ENCODE data around the gene EVX2.

EVX2 gene

DNA sequence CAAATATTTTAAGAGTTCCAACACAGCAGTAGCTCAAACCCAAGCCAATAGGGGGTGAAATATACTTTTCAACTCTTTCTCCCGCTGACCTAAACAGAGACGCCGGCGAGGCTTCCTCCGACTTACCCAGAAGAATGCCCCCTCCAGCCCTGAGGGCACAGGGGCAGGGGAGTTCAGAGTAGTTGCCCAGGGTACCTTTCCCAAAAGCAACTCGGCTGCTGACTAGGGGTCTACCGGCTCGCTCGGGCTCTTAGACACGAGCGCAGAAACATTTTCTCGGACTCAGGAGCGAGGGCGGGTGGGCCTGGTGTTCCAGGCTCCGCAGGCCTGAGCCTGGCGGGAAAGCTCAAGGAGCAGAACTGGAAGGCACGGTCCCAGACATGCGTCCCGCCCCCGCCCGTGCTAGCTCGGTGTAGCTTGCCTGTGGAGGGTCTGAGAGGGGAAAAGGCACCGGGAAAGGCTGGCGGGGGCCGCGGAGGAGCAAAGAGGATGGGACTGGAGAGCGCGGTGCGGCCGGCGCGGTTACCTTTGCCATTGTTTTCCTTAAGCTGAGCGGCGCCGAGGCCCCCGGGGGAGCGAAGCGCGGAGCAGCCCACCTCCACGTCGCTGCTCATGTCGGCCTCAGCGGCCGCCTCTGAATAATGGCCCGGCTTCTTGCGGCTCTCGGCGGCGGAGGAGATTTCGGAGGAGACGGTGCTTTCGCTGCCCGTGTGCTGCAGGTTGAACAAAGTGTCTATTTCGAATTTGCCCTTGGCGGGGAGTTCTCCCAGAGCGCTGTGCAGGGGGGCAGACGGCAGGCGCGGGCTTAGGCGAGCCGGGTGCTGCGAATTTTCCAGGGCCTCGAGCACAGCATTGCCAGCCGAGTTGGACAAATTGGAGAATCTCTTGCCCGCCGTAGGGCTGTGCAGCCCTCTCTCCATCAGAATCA lies 674 bp downstream of the EVX2 start:
- DNase-seq (ENCODE audit: low read depth, low spot score), result no peak

DNA sequence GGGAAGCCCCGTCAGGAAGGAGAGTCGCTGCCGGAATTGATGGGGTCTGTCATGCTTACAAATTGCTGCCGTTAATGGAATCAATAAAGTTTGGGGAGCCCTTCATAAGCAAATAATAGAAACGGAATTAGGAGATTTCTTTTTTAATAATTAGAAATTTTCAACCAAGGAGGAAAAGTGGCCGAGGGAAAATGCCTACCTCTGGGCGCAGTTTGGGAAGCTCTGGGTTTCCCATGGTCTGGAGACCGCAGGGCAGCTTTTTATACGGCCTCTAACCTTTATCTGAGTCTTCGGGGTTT lies 1.3 kb downstream of the EVX2 start:
- DNase-seq (ENCODE audit: low read depth, low spot score), result no peak

DNA sequence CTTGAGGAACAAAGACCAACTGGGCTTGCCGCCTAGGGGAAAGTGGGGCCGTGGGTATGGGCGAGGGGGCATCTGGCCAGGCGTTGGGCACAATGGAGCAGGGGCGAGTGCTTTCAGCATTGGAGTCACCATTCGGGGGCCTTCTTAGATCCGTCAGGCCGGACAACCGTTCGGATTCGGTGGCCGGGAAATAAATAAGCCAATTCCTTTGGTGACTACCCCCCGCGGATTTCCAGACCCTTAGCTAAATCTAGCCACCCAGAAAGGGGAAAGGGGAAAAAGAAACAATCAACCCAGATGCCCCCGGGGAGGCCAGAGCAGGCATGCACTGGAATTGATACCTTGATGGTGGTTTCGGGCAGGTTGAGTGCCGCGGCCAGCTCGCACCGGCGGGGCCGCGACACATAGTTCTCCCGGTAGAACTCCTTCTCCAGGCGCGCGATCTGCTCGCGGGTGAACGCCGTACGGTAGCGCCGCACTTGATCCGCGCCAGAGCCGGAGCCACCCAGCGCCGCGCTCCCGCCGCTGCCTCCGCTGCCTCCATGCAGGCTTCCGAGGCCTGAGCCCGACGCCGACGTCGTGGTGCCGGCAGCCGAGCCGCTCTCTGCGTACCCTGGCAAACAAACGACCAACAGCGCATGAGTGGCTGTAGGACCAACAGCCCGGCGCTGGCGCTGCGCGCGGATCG lies 1.8 kb downstream of the EVX2 start:
- no peak for DNase-seq (ENCODE audit: low read depth, low spot score)

DNA sequence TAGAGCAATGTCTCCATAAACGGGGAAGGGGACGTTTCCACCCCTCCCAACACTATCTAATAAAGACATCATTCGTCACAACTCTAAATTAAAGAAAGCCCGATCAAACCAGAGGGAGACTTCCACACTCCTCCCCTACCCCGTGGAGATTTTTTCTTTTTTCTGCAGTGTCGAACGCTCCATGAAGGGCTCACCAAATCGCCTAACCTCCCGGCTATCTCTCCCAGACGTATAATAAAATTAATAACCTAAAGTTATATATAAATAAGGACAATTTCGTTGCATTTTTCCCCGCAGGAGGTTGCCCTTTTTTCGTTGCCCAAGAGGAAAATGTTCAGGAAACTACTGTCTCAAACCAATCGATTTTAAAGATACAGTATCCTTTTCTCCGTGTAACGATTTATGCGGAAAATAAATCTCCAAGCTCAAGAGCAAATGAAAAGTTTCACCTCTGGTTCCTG lies 2.4 kb downstream of the EVX2 start:
- DNase-seq (ENCODE audit: low read depth, low spot score), result no peak

DNA sequence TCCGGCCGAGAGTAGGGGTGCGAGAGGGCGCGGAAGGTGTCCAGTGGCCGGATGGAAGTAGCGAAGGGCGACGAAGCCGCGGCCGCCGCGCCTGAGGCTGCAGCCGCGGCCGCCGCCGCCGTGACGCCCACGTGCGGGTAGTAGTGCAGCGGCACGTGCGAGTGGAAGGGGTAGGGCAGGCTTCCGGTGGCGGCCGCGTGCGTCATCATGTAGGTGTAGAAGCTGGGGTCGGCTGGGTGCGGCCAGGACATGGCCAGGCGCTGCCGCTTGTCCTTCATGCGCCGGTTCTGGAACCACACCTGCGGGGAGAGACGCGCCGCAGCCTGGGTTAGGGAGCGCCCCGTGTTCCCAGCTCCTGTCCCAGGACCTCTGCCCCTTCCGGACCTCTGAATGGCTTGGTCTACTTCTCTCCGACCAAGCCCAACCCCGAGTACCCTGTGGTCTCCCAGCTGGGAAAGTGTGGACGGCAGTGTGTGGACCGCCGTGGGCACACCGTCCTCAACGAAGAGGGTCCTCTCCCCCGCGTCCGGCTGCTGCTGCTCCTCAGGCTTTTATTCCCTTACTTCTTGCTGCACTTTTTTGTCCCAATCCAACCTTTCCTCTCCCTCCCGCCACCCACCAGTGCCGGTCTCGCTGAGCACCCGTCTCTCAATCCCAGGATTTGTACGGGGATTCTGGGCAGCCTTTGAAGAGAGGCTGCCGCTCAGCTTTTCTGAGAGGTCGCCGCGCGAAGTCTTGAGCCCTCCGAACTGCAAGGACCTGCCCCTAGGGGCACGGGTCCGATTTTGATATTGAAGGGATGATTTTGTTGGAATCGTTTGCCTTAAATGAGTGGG lies 3.0 kb downstream of the EVX2 start:
- DNase-seq (ENCODE audit: low read depth, low spot score), result no peak

DNA sequence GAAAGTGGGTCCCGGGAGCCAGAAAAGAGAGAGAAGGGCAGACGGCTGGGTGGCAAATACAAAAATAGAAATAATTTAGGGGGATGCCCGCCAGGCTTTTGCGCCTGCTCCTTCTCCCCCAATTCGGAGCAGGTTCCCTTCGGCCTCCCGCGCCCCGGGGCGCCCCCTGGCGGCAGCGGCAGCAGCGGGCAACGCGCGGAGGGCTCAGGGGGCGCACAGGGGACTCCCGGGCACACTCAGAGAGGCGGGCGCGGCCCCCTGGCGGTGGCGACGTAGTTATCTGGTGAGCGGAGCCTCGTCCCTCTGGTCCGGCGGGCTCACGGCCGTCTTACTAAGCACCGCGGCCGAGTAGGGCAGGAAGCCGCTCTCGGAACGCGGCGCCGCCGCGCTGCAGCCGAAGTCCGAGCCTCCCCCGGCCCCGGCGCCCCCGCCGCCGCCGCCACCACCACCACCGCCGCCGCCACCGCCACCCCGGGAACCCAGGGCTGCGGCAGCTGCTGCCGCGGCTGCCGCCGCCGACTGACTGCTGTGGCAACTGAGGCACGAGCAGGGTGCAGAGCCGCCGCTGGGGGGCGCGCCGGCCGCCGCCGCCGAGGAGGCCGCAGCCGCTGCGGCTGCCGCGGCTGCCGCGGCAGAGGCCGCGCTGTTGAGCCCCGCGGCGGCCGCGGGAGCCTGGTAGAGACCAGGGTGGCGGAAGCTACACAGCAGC lies 3.8 kb downstream of the EVX2 start:
- DNase-seq (ENCODE audit: low read depth, low spot score), result peak; percentile 66

DNA sequence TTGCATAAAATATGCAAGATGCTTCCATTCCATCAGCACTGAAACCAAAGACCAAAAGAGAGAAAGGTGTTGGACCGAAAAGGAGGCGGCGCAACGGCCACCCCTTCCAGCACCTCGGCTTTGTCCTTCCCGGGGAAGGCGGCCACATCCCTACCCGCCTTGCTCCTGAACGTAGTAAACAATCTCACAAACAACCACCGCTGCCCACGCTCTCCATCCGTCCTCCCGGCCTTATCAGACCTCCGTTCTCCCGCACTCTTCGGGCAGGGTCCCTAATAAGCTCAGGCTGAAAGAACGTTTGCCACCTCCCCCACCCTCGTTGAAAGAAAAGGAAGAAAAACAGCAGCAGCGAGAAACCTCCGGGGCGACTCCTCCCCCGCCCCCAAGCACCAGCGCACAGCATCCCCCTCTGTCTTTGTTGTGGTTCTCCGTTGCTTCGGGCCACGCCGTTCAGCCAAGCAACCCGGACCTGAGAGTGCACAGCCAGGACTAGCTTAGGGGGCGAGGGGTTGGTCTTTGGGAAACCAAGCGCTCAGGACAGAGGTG lies 4.4 kb downstream of the EVX2 start:
- no peak for DNase-seq (ENCODE audit: low read depth, low spot score)

DNA sequence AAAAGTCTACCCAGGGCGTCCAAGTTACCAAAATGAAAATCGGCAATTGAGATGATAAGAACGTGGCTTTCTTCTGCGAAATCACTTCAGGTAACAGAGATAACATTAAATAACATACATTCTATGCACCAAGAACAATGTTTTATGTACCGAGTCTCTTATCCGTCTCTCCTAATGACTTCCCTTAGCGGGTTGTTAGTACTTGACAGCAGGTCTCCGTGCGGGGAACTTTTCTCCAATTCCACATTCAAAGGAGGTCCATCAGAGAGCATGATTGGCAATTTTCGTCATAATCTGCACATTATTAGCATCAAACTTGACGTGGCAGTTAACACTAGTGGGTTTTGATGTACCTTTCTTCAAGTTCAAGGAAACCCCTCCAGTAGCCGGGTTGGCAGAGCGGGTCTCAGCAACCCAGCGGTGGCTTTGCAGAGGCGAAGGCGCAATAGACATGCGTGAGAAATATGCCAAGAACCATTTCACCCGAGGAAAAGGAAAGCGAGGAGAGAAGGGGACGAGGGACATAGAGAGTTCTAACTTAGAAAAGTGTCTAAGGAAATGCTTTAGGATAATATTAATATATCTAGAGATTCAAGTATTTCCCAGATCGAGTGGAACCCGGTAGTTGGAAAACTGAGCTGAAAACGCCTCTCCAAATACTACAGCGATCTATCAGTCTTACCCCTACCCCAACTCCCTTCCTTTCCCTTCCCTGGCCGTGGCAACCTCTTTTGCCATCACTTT lies 5.0 kb downstream of the EVX2 start:
- no peak for DNase-seq (ENCODE audit: low read depth, low spot score)

DNA sequence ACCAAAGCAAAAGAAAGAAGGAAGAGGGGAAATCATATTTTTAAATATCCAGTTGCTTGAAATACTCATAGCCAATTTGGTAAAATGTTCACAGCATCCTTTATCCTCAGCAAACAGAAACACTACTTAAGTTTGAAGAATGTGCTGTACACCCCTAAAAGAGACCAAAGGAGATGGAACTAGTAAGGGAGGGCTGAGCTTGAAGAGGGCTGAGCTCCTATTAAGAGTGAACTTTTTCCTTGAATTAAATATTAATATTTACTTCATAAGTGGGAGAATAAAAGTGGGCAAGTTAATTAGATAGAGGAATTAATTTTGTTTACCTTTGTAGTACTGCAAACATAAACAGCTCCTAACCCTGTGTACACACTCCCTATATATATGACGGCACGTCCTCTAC lies 7.0 kb downstream of the EVX2 start:
- no peak for DNase-seq (ENCODE audit: low read depth, low spot score)

DNA sequence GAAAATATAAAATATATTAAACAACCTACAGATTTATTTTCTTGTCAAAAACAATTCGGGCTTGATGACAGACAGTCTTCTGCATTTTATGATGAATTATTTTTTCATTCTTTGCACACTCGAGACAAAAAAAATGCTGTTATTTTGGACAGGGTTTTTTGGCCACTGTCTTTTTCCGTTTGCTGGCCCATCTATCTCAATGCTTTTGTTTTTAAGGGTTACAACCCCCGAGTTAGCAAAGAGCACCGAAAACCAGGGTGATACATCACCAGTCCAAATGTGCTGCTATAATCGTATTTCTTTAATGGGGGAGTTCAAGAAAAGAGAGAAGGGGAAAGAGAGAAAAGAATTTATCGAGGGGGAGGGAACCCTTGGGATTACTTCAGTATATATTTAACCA lies 7.7 kb downstream of the EVX2 start:
- DNase-seq (ENCODE audit: low read depth, low spot score), result no peak

DNA sequence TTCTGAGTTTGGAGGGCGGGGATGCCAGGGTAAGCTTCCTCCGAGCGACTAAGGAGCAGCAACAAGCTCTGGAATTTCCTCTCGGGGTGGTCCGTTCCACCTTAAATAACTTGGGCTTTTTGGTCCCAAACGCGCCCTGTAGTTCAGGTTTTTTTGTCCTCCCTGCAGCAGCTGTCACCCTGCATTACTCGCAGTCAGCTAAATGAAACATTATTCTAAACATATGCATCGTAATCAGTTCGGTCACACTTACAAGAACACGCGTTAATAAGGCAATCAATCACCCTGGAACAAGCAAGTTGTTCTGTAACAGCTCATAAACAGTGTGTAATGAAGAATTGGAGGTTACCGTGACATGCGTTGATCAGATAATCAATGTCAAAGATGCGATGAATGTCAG lies 8.3 kb downstream of the EVX2 start:
- no peak for DNase-seq (ENCODE audit: low read depth, low spot score)

DNA sequence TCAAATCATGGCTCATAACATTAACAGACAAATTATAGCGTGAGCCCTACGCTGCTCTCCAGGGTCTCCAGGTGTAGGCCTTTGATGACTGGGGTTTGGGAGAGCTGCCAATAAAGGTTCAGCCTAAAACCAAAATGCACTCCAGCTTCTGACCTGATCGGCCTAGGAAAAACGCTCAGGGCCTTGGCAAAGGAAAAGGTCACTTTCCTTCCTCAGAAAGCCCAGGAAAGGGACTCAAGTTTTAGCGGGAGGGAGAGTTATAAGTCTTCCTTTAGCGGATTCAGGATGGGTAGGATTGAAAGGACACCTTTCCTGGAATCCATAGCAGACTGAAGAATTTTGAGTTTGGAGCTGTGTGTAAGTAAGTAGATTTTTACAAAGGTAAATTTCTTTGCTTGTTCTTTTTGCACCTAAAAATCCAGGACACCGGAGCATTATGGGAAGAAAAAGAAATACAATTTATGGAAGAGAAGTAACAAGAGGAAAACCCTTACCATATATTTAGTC lies 8.8 kb downstream of the EVX2 start:
- DNase-seq (ENCODE audit: low read depth, low spot score), result no peak

DNA sequence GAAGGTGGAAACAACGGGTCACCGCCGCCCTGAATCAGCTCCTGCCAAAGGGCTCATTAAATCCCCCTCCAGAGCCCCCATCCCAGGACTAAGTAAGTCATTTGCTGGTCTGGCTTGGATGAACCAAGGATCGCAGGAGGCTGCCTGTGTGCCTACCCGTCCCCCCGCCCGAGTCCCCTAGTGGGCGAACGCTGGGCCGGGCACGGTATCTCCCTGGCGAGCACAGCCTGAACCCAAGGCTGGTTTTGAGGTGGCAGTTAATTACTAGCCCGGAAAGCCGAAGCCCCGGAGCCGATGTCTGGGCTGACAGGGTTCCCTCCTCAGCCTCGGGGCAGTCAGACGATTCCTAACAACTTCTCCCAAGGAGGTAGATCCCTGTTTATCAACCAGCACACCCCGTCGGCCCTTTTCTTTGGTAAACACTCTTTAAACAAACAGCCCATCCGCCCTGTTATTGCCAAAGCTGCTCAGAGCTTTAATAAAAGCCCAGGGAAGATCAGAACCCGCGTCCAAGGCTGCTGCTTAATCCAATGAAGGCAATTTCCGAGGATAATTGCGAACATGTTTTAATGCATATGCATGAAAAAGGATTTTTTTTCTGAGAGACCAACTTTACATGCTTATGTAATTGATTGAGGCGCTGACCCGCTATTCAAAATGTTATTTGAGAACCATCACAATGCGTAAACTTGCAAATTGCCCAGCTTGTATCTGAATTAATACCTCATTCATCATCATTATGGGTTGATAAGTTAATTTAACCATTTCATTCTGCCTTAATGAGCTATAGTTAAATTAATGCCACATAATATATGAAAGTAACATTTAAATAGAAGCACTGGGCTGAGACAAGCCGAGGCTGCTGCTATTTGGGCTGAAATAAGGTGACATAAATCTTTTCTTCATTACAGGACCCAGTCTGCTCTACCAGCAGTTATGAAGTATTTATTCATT lies 10.5 kb downstream of the EVX2 start:
- DNase-seq (ENCODE audit: low read depth, low spot score), result no peak

DNA sequence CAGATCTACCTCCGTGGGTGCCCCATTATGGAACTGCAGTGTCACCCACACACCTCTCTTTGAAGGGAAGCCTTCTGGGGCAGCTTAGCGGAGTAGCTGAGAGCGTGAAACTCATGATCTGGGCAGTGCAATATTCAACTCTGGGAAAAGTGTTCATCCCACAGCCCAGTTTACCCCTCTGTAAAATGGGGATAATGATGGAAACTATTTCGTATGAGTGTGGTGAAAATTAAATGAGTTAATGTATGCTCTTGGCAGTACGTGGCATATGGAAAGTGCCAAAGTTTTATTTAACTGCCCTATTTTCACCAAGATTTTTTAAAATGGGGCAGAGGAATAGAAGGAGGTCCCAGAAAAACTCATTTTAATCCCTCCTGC lies 11.5 kb downstream of the EVX2 start:
- no peak for DNase-seq (ENCODE audit: low read depth, low spot score)

DNA sequence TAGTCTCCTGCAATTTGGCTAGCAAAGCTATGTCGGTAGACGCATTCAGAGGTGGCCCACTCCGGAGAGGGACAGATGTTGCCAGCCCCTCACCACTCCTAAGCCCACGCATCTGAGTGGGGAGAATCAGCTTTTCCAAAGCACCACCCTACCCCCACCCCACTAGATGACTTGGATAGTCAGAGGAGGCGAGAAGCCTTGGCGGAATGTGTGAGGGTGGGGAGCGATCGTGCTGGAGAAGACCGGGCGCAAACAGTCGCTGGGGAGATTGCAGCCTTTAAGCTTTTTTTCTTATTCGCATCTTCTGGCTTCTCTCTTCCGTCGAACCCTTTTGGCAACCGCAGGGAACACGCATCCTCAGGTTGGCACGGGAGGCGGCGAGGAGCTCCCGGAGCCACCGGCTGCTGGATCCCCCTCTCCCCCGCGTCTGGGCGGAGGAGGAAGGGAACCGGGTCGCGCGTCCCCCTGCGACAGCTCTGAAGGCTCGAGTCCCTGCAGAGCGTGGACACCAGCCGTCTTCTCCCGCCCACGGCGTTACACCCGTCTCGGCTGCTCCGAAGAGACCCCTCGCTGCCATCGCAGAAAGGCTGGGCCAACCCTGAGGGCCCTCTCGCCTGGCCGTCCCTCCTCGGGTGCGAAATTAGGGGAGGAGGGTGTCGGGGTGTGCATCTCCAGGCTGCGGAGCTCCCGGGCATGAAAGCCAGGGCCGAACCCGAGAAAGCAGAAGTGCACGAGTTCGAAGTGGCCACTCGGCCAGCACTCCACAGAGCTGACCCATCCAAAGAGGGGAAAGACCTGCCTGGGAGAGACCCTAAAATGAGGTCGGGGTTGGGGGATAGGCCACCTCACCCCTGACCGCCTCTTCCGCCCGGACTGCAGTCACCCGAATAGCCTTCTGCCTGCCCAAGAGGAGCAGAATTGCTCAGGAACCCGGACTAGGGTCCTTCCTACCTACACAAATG lies 12.2 kb downstream of the EVX2 start:
- no peak for DNase-seq (ENCODE audit: low read depth, low spot score)

DNA sequence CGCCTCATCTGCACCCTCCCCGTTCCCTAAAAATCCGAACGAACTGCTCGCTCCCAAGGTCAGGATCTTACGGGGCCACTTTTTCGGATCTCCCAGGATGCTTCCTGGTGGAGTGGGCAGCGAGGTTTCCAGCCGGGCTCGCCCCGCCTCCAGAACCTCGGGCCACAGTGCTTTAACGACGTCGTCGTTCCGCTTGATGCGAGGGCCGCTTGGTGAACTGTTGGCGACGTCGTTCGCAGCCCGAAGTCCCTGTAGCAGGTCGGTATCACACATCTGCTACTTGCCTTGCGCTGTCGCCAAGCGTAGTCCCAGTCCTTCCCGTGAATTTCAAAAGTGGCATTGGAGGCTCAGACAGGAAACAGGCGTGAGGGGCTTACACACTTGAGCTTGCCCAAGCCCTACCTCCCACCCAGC lies 15.3 kb downstream of the EVX2 start:
- no peak for DNase-seq (ENCODE audit: low read depth, low spot score)

DNA sequence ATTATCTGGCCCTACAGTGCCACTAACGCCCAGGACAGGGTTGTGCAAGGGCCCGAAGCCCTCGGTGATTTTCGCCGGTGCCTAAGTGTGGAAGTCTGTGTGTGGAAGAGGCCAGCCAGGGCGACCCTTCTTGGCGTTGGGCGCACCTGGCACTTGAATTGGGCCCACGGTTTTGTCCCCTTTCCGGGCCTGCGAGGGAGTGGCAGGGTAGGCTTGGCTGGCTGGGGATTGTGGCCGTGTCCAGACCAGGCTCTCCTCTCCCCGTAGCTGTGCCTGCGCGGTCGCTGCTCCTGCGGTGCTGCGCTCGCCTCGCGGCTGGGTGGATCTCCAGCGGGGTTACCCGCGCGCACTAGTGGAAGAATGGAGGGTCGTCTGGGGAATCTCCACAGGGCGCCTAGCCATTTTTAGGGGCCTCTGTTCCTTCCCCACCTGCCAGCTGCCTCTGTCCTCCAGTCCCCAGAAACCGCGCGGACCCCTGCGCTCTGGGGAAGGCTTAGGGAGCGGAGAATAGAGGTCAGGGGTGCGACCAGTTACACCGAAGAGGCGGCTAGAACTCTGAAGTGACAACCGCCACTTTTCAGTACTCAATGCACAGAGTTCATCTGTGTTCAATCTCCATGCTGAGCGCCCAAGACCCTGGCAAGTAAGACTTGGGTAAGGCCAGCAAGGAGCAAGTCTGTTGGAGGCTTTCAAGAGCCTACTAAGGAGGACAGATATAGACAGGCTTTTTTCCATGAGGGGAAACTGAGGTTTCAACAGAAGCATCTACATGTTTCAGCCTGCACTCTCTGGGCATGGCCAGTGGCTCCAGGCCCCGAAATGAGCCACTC lies 16.0 kb downstream of the EVX2 start:
- DNase-seq (ENCODE audit: low read depth, low spot score), result no peak
